ENCODE results near the gene PER2.

DNA sequence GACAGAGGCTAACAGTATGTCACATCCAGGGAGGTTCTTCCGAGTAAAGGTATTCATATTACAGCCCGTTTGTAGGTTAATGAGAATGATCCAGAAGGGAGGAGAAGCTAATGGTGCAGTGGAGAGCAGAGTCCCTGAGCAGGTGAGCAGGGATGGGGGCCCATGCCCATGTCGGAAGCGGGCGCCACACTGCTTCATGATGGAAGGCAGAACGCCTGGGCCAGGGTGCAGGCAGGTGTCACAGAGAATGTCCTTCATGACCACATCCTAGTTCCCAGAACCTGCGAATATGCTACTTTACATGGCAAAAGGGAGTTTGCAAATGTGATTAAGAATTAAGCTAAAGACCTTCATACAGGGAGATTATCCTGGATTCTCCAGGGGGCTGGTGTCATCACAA, 52.6 kb downstream of the PER2 start:
- TF ChIP-seq CTCF (IDR thresholded peaks at IDR 0.05 in 8 of 11, conservative IDR thresholded peaks at IDR 0.05 in 3 of 11) (no peak), POLR2A (IDR thresholded peaks at IDR 0.05) (no peak)
